CD4-positive, alpha-beta T cell (primary cell): Measurements from ENCODE around the gene GPI. TPM values are rescaled to one million over a fixed set of nuclear protein-coding genes. Genes with fewer than 3 reads are reported as not detected.

Experiments used
- ATAC-seq: fragments of 200-7000 bp; cut with Tn5 transposase; one replicate; pipeline ENCODE4 v1.10.0; 2022; ENCODE audit warnings: mild to moderate bottlenecking; ENCODE audit not compliant: poor library complexity
- CTCF ChIA-PET: fragments of 350-600 bp; sonication (Branson Sonifier 250); formaldehyde crosslinking; loops from one replicate; lab custom pipeline; 2021; ENCODE audit warnings: antibody characterized with exemption, inconsistent platforms; lab: Charles Lee
- POLR2A ChIA-PET: fragments of 350-600 bp; sonication (Branson Sonifier 250); formaldehyde crosslinking; loops from one replicate; lab custom pipeline; 2021; ENCODE audit warnings: antibody characterized with exemption, inconsistent platforms; lab: Charles Lee
- DNase-seq, 14 experiments: peaks; one replicate each; pipeline ENCODE4 v3.0.0-alpha.2; 2013 to 2020; ENCODE audit warnings: mixed read lengths in 2 of 14
- H3K27ac ChIP-seq, 2 donors: one replicate each; pipeline versions ENCODE4 v1.5.1 to v1.7.0; 2013; ENCODE audit warnings: low read length in 2 of 2, low read depth in 1 of 2, mild to moderate bottlenecking in 1 of 2
- H3K27me3 ChIP-seq, 2 experiments: 1 replicate in 1 of 2; 2 replicates in 1 of 2; pipeline versions ENCODE4 v1.6.1 to v1.7.0; 2013; ENCODE audit warnings: low read length in 2 of 2, control low read depth in 1 of 2, mild to moderate bottlenecking in 1 of 2, moderate library complexity in 1 of 2; ENCODE audit not compliant: insufficient read depth in 2 of 2, control insufficient read depth in 1 of 2
- H3K36me3 ChIP-seq: one replicate; pipeline ENCODE4 v1.6.1; 2013; ENCODE audit warnings: low read length, control low read depth; ENCODE audit not compliant: insufficient read depth
- H3K4me1 ChIP-seq: one replicate; pipeline ENCODE4 v1.6.1; 2013; ENCODE audit warnings: low read length, control low read depth; ENCODE audit not compliant: insufficient read depth
- H3K4me3 ChIP-seq: one replicate; pipeline ENCODE4 v1.5.1; 2013; ENCODE audit warnings: mild to moderate bottlenecking, low read length, moderate library complexity
- H3K9me3 ChIP-seq, 2 experiments: 1 replicate in 1 of 2; 2 replicates in 1 of 2; pipeline versions ENCODE4 v1.6.1 to v1.7.0; 2013; ENCODE audit warnings: low read length in 2 of 2, mild to moderate bottlenecking in 2 of 2, control low read depth in 1 of 2, moderate library complexity in 1 of 2; ENCODE audit not compliant: control insufficient read depth in 1 of 2, insufficient read depth in 1 of 2
- H3K27ac Mint-ChIP-seq: one replicate; pipeline ENCODE4 v1.8.0; 2020; ENCODE audit warnings: mixed read lengths
- H3K27me3 Mint-ChIP-seq: one replicate; pipeline ENCODE4 v1.8.0; 2021; ENCODE audit warnings: mixed read lengths
- H3K36me3 Mint-ChIP-seq: one replicate; pipeline ENCODE4 v1.8.0; 2021; ENCODE audit warnings: low read depth, mixed read lengths
- H3K4me1 Mint-ChIP-seq: one replicate; pipeline ENCODE4 v1.8.0; 2021; ENCODE audit warnings: low read depth, mixed read lengths
- H3K4me3 Mint-ChIP-seq: one replicate; pipeline ENCODE4 v1.8.0; 2020; ENCODE audit warnings: mild to moderate bottlenecking, mixed read lengths
- H3K9me3 Mint-ChIP-seq: one replicate; pipeline ENCODE4 v1.8.0; 2020; ENCODE audit warnings: mixed read lengths
- intact Hi-C, 2 experiments: fragments of 100-400 bp; cut with DNase I in 1 of 2; cut with micrococcal nuclease in 1 of 2; formaldehyde crosslinking; loops; one replicate each; pipeline versions ENCODE4 v1.15.1 to v1.9.0; 2023 to 2025; cut with DNase I, micrococcal nuclease
- total RNA-seq, 174 experiments: library from RNA in 2 of 174; stranded (reverse) in 2 of 174; gene quantifications; one replicate each; pipeline ENCODE4 v1.2.3 and lab custom pipeline; 2021 to 2026
- TF ChIP-seq, protein P1 (sequence below): fragments of 200-600 bp; IDR thresholded peaks from one replicate; pipeline ENCODE4 v1.8.0; 2022; ENCODE audit warnings: antibody characterized with exemption, mild to moderate bottlenecking

Gene GPI
- total RNA-seq, 2 experiments from 2014 or later = 85.0 to 86.0 TPM

DNA sequence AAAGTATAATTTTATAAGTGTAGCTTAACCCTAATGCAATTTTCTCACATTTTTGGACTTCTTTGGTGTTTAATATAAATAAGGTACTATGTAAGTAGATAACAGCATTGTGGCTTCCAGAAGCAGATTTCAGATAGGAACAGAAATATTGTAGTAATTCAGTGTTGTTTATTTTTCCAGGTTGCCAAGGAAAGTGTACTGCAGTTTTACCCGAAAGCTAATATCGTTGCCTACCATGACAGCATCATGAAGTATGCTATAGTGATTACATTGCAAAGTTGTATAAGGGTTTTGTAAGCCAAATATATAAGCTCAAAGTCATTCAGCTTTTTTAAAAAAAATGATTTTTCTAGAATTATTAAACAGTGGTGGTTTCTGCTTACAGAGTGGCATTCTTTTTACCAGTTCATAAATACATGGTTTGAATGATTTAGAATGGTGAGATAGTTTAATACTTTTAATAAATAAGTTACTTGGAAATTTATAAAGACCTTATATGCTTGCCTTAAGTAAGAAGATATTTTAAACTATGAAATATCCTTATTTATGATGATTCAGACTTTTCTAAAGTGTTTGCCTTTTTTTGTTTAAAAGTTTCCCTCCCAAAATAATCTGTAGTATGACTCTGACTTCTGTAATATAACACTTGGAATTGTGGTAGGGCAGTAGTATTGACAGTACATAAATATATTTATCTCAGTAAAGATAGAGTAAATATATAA lies 66.8 kb downstream of the GPI start:
- POLR2A ChIA-PET = interaction anchor here (0.6 kb wide), 1 partner anchor 1991 kb away, joined by 3 read pairs; no protein-coding TSS in a partner anchor
- CTCF ChIA-PET = no interaction called here

DNA sequence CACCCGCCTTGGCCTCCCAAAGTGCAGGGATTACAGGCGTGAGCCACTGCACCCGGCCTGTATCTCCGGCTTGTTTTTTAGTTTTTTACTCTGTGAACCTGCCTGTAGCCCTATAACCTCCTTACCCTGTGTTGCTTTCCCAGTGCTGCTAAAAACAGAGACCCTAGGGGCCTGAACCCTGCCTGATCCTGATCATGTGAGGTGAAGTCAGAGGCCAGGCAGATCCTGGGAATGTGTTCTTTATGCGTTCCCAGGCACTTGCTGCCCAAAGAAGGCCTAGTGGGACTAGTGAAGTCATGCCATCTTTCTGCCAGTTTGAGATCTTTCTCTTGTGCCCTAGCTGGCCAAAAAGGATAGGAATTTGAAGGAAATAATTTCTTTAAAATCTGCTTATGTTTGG lies 67.8 kb downstream of the GPI start:
- ATAC-seq (no peak), DNase-seq (no peak)
- Mint-ChIP-seq H3K27me3 (no peaks in the 10 kb centered on the region), H3K4me3 (no peak overlapping the region), H3K27ac (no peak overlapping the region), H3K9me3 (no peaks in the 10 kb centered on the region), H3K36me3 (peaks cover 73% of the 10 kb centered on the region), H3K4me1 (peaks cover 39% of the 10 kb centered on the region)
- POLR2A ChIA-PET = no interaction called here
- H3K4me1 ChIP-seq = peaks cover 22% of the 10 kb centered on the region
- H3K36me3 ChIP-seq = peaks cover 59% of the 10 kb centered on the region
- H3K27me3 ChIP-seq = no peaks in the 10 kb centered on the region
- no peak overlapping the region for H3K27ac ChIP-seq
- no peak overlapping the region for H3K4me3 ChIP-seq
- no peaks in the 10 kb centered on the region for H3K9me3 ChIP-seq
- intact Hi-C loops = loop anchor here in 1 of 2 experiments (5.0 to 10.0 kb wide), 2 partner anchors 310 to 658 kb away; no protein-coding TSS in a partner anchor
- TF ChIP-seq, protein P1, sequence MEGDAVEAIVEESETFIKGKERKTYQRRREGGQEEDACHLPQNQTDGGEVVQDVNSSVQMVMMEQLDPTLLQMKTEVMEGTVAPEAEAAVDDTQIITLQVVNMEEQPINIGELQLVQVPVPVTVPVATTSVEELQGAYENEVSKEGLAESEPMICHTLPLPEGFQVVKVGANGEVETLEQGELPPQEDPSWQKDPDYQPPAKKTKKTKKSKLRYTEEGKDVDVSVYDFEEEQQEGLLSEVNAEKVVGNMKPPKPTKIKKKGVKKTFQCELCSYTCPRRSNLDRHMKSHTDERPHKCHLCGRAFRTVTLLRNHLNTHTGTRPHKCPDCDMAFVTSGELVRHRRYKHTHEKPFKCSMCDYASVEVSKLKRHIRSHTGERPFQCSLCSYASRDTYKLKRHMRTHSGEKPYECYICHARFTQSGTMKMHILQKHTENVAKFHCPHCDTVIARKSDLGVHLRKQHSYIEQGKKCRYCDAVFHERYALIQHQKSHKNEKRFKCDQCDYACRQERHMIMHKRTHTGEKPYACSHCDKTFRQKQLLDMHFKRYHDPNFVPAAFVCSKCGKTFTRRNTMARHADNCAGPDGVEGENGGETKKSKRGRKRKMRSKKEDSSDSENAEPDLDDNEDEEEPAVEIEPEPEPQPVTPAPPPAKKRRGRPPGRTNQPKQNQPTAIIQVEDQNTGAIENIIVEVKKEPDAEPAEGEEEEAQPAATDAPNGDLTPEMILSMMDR = no peak
- CTCF ChIA-PET = no interaction called here

More for the DNA sequence above, 66.8 kb downstream of the GPI start:
- H3K27me3 Mint-ChIP-seq = no peaks in the 10 kb centered on the region
- peaks cover 50% of the 10 kb centered on the region for H3K36me3 ChIP-seq
- peaks cover 41% of the 10 kb centered on the region for H3K4me1 Mint-ChIP-seq
- no peak overlapping the region for H3K4me3 Mint-ChIP-seq
- H3K27ac Mint-ChIP-seq = no peak overlapping the region
- DNase-seq (no peak), ATAC-seq (no peak)
- H3K27ac ChIP-seq = no peak overlapping the region
- H3K9me3 ChIP-seq = no peaks in the 10 kb centered on the region
- H3K4me3 ChIP-seq = no peak overlapping the region
- intact Hi-C loops = loop anchor here (2.0 to 10.0 kb wide), 5 partner anchors 73 to 657 kb away; partner anchors contain the start of gene LSM14A (in 1 of the 2)
- H3K36me3 Mint-ChIP-seq = peaks cover 67% of the 10 kb centered on the region
- H3K27me3 ChIP-seq = no peaks in the 10 kb centered on the region
- peaks cover 27% of the 10 kb centered on the region for H3K4me1 ChIP-seq
- H3K9me3 Mint-ChIP-seq = no peaks in the 10 kb centered on the region
- TF ChIP-seq, protein P1 = no peak

DNA sequence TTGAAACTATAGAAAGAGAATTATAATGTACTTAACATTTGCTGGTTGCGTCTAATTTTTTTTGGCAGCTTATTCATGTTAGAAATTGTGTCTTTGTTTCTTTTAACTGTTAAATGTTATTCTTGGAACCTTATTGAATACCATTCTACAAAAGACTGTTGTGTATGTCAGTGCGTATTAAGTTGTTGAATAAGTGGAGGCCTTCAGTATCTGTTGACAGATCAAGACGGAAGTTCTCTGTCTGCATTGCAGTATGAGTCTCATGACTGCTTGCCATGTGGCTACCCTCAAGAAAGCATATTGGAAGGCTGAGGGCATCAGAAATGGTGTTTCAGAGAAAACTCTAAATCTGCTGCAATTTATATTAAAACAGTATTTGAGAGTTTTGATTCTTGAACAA lies 71.7 kb downstream of the GPI start:
- no peak overlapping the region for H3K4me3 Mint-ChIP-seq
- intact Hi-C loops = loop anchor here in 1 of 2 experiments (10.0 kb wide), 1 partner anchor 662 kb away; no protein-coding TSS in a partner anchor
- H3K4me1 ChIP-seq = no peaks in the 10 kb centered on the region

More for the DNA sequence above, 71.7 kb downstream of the GPI start:
- H3K27me3 Mint-ChIP-seq = no peaks in the 10 kb centered on the region
- Histone ChIP-seq H3K9me3 (no peaks in the 10 kb centered on the region), H3K27ac (no peak overlapping the region), H3K36me3 (peaks cover 95% of the 10 kb centered on the region), H3K27me3 (no peaks in the 10 kb centered on the region), H3K4me3 (no peak overlapping the region)
- ChIA-PET CTCF (no interaction called here), POLR2A (no interaction called here)
- no peak overlapping the region for H3K27ac Mint-ChIP-seq
- H3K36me3 Mint-ChIP-seq = peaks cover 91% of the 10 kb centered on the region
- peaks cover 14% of the 10 kb centered on the region for H3K4me1 Mint-ChIP-seq
- ATAC-seq = no peak
- H3K9me3 Mint-ChIP-seq = no peaks in the 10 kb centered on the region
- no peak for DNase-seq
- TF ChIP-seq, protein P1 = no peak
